GM21786 (cell line): Measurements from ENCODE around the gene SLC10A3.

Source experiments
- ATAC-seq: cut with Tn5 transposase; IDR thresholded peaks from one replicate; pipeline ENCODE4 v1.9.1; 2021; ENCODE audit not compliant: unreplicated experiment

Gene SLC10A3, protein sequence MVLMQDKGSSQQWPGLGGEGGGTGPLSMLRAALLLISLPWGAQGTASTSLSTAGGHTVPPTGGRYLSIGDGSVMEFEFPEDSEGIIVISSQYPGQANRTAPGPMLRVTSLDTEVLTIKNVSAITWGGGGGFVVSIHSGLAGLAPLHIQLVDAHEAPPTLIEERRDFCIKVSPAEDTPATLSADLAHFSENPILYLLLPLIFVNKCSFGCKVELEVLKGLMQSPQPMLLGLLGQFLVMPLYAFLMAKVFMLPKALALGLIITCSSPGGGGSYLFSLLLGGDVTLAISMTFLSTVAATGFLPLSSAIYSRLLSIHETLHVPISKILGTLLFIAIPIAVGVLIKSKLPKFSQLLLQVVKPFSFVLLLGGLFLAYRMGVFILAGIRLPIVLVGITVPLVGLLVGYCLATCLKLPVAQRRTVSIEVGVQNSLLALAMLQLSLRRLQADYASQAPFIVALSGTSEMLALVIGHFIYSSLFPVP

DNA sequence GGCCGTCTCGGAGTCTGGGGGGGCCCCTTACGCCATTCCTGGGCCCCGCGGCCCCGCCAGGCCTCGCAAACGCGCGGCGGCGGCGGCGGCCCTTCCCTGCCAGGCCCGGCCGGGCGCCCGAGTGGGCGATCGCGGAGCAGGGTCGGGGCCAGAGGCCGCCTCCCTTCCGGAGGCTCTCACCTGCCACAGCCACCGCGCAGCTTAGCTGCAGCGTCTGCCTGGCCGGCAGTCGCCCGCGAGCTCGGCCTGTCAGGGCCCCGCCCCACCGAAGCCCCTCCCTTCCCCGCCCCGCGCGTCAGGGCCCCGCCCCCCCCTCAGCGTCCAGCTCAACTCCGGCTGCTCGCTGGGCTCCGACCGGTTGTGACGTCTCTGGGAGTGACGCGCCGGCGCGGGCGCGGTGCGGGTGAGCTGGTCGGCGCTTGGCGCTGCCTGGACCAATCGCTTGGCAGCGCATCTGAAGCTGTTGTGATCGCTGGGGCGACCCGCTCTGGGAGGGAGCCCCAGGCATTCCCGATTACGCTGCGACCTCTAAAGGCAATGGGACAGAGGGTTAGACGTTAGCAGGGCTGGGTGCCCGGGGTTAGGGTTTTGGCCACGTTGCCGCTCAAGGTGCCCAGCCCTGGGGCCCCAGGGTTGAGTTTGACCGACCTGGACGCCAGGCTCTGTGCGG lies at the start of gene SLC10A3:
SLC10A3 (minus strand) TSS at position 216 of the 670 bp plus-strand sequence. CDS start 1,689 bp downstream, outside the sequence.
- peak; percentile 80 for ATAC-seq

DNA sequence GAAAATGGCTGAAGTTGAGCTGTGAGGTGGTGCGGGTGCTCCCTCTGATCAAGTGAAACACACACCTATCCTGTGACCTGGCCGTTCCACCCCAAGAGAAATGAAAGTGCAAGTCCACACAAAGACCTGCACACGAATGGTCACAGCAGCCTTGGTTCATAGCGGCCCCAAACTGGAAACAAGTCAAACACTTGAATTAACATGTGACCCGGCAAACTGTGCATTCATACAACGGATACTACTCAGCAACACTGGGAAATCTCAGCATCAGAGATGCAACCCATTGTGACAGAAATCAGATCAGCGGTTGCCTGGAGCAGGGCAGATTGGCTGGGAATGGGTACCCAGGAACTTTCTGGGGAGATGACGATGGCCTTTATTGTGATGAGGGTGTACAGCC lies 48.6 kb upstream of the SLC10A3 start:
- no peak for ATAC-seq

DNA sequence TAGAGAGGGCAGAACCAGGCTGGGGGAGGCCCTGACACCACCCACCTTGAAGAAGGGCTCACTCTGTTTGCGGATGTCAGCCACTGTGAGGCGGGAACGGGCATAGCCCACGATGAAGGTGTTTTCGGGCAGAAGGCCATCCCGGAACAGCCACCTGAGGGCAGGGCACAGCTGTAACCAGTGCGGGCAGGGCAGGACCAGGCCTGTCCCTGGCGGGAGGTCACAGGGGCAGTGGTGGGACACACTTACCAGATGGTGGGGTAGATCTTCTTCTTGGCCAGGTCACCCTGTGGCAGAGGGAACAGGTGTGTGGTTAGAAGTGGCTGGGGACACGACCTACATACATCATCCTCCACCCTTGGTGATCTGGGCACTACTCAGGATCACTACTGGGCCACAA lies 45.5 kb upstream of the SLC10A3 start:
- ATAC-seq = no peak

GRCh38 chrX:154534526-154535322 lies 44.3 kb upstream of the SLC10A3 start:
- peak; percentile 94 for ATAC-seq

DNA sequence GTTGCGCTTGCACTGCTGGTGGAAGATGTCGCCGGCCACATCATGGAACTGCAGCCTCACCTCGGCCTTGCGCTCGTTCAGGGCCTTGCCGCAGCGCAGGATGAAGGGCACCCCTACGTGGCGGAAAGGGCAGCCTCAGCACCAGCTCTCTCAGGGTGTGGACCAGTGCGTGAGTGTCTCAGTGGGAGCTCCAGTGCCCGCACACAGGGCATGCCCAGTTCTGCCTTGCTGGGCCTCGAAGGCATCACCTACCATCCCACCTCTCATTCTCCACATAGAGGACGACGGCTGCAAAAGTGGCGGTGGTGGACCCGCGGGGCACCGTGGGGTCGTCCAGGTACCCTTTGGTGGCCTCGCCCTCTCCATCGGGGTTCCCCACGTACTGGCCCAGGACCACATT lies 42.3 kb upstream of the SLC10A3 start:
- ATAC-seq = no peak

GRCh38 chrX:154531626-154532025 lies 41.2 kb upstream of the SLC10A3 start:
- ATAC-seq = no peak

DNA sequence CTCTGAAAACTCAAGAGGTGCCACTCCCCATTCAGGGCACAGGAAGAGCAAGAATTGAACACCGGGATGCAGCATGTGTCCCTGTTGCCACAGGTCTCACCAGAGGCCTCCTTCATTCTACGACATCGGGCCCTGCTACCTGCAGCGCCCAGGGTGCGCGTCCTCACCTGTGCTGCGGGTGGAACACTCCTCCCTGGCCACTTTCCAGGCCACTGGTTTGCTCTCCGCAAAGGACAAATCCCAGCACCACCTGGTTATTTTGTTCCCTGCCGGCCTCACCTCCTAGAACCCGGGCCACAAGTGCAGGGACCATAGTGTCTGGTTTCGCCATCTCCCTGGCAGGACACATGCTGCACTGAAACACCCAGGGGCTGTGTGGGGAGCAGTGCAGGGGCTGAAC lies 39.9 kb upstream of the SLC10A3 start:
- no peak for ATAC-seq

- ATAC-seq = no peak
Measured at GRCh38 chrX:154529206-154529612, 38.8 kb upstream of the SLC10A3 start.

- ATAC-seq = peak; percentile 87
Measured at GRCh38 chrX:154526901-154527675, 36.7 kb upstream of the SLC10A3 start.

- no peak for ATAC-seq
Measured at GRCh38 chrX:154525606-154526490, 35.4 kb upstream of the SLC10A3 start.

DNA sequence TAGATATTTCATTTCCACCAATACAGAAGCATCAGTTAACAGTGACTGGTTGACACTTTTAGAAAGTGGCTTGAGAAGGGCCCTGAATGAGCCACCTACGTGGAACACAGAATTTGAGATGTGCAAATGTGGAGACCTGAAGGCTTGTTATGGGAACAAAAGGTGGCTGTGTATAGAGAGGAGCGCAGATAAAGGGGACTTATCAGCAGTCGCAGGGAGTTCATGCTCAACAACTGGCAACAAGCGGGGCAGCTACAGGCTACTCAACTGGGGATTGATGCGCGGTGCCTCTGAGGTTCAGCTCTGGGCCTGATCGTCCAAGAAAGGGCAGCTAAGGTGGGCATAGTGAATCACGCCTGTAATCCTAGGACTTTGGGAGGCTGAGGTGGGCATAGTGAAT lies 29.0 kb upstream of the SLC10A3 start:
- ATAC-seq = no peak

DNA sequence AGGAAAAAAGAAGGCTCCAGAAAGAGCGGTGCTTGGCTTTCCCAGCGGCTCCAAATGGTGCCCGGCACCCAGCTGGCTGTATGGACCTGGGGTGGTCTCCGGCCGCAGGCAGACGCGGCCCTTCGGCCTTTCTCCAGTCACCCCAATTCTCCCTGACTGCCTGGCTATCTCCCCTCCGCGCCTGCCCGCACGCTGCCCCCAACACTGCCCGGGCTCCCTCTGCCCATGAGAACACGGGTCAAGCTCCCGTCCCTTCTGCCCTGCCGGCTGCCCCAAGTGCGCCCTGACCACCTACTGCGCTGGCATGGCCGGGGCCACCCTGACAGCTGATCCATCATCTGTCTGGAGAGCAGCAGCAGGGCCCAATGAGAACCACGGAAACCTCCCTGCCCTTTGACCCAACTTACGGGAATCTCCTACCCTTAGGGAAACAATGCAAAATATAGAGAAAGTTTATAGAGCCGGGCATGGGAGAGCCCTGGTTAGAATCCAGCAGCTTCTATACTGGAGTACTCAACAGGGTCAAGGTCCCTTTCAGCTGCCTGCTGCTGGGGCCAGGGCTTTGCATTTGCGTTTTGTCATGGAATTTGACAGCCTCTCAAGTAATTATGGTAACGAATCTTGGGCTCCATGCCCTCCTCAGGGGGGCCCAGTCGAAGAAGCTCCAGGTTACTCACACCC lies 26.8 kb upstream of the SLC10A3 start:
- ATAC-seq = no peak

DNA sequence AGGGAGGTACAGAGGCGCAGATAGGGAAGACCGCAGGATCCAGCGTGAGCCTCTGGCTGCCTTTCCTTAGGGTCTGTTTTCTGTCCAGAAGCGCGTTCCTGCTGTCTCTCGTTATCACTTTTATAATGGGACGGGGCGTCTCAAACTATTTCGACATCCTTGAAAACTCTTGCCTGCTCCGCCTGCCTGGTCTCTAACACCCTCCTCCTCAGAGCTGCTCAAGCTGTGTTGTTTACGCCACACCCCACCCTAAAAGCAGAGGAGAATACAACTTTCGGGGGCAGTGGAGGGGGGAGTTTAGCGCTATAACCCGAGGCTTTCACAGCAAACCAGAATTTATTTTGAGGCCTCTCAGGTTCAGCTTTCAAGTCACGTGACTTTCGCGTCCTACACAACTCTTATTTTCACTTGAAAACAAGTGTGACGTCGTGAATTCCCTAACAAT lies 26.2 kb upstream of the SLC10A3 start:
- ATAC-seq = no peak

DNA sequence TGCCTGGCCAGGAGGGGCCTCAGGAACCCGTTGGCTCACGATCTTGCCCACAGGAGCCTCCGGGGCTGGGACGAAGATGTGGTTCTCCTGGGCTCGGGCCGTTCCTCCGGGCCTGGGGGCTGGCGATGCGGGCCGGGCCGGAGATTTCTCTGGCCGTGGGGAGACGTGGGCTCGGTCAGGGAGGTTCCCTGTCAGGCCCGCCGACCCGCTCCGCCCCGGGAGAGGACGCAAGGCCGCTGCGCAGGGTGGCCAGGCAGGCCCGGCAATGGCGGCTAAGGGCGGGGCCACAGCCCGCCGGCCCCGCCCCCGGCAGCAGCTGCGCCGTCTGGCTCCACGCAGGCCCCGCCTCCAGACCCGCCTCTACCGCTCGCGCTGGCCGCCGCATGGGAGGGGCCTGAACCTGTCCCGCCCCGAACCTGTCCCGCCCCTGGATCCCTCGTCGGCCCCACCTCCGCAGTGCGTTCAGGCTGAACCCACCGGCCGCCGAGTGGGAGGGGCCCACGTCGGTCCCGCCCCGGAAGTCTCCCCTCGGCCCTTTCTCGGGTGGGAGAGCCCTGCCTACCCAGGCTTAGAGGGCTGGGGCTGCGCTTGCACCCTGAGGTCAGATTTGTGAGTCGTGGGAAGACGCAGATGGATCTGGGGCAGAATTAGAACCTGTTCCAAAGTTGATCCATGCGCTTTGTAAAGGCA lies 25.7 kb upstream of the SLC10A3 start, which contains the start of gene FAM3A:
FAM3A (minus strand) TSS at position 267 of the 690 bp plus-strand sequence. CDS start 460 bp downstream, outside the sequence.
- peak; percentile 84 for ATAC-seq

DNA sequence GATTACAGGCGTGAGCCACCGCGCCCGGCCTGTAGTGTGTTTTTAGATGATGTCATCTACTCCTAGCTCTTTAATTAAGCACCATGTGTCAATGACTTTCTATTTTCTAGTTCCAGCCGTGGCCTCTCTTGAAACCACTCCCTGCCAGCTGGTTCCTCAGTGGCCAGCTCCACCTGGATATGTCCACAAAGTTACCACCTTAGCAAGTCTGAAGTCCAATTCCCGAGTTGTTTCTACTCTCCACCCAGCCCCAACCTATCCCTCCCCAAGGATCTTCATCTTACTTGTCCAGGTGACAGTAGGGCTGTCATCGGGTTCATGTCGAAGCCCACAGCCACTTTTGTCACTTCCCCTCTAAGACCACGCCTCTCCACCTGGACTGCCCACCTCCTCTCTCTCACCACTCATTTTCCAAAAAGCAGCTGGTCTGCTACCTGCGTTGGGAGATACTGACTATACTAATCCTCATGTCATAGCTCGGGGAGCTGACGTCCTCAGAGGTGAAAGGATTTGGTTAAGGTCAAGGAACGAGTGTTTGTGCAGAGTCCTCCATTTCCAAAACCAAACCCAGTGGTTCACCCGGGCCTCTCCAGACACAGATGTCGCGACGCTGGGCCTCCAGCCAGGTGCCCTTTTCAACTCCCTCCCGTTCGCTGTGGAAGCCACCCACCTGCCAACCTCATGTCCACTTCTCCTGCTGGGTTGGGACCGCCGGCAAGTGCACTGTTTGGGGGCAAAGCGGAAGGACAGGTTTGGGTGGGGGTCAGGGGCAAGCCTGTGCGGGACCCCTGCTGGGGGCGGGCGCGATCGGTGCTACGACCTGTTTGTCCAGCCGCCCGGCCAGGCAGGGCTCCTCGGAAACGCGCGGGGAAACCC lies 24.9 kb upstream of the SLC10A3 start:
- ATAC-seq = no peak

DNA sequence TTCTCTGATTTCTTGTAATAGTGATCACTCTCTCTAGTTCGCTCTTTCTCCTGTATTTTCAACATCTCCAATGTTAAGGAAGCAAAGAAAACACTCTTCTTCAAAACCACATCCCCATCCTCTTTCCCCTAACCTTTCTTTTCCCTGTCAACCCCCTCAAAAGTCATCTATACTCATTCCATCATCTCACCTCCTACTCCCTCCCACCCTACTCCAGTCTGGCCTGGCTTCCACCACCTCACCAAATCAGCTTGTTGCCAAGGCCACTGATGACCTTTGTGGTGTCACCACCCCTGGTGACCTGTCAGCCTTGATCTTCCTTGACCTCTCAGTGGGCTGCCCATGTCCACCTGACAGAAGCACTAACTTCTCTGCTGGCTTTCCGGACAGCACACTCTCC lies 23.3 kb upstream of the SLC10A3 start:
- no peak for ATAC-seq

GRCh38 chrX:154512879-154513553 lies 22.6 kb upstream of the SLC10A3 start:
- ATAC-seq = no peak
